ENCODE data around the gene TEX2.

- TF ChIP-seq POLR2A (IDR thresholded peaks at IDR 0.05) (no peak), CTCF (IDR thresholded peaks at IDR 0.05) (no peak)
Observed at GRCh38 chr17:64231567-64232141, 31.4 kb downstream of the TEX2 start.
